HG03342 (cell line): Measurements from ENCODE around the gene TMEM205.

Experiments used
- ATAC-seq: cut with Tn5 transposase; IDR thresholded peaks from one replicate; pipeline ENCODE4 v1.9.1; 2021; ENCODE audit warnings: mild to moderate bottlenecking, moderate library complexity; ENCODE audit not compliant: unreplicated experiment

TMEM205 gene

DNA sequence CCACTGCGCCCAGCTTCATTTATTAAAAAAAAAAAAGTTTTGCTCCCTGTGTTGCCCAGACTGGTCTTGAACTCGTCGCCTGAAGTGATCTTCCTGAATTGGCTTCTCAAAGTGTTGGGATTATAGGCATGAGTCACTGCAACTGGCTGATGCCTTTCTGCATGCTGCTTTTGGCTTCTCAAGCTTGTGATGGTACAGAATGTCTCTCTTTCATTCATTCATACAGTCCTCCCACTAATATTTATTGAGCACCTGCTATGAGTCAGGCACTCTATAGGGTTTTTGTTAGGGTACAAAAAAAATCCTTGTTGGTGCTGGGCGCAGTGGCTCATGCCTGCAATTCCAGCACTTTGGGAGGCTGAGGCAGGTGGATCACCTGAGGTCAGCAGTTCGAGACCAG is 41.1 kb downstream of the TMEM205 start:
- ATAC-seq, result no peak

DNA sequence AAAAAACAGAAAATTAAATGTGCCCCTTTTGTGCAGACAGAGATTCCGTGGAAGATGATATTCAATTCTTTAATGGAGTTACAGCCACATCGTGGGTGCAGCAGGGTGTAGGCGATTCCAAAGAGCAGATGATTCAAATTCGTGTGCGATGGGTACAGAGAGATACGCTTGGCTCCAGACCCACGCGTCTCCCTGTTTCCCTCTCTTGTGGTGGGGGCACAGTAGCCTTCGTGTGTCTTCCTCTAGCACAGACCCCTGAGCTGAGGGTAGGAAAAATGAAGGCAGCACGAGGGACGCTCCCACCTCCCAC is 45.3 kb downstream of the TMEM205 start:
- ATAC-seq, result no peak

DNA sequence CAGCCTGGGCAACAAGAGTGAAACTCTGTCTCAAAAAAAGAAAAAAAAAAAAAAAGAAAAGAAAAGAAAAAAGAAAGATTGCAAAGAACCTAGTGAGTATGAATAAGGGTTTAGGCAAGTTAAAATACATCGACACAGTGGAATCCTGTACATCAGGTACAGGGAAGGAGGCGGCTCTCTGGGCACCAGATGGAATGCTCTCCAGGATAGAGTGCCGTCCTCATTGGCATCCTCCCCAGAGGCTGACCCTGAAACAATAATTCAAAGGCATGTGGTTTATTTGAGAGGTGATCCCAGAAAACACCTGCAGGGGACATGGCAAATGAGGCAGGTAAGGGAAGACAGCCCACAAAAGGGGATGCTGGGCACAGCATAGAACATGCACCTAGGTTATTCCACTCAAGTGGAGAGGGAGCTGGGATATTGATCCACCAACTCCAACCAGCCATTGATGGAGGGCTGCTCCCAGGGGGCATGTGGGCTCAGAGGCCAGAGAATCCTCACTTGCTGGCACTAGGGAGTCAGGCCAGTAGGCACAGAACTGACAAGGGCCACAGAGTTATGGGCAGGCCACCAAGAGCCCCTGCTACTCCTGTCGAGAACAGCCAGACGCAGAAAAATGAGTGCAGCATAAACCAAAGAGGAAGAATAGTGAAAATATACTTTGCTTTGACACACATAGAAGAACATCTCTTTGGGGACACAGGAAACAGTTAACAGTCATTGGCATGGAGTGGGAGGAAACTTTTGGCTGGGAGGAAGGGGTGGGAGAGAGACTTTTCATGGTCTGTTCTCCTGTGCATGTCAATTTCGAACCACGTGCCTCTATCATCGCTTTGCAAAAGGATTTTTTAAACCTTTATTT is 45.9 kb downstream of the TMEM205 start:
- ATAC-seq, result no peak

DNA sequence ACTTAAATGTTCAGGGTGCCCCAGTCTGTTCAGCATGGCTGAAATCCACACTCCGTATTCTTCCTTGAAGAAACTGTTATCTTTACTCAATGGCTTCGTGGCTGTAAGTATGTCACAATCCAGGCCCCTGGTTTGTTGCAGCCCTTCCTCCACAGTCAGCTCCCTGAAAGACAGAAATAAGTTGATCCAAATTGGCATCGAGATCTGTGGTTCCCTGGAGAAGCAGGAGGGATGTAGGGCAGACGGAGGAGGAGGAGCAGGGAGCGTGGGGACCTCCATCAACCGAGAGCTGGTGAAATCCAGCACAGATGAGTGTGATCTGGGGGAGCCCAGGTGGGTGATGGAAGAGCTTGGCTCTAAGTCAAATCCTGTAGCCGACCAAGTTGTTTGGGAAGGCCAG is 49.8 kb downstream of the TMEM205 start:
- no peak for ATAC-seq

DNA sequence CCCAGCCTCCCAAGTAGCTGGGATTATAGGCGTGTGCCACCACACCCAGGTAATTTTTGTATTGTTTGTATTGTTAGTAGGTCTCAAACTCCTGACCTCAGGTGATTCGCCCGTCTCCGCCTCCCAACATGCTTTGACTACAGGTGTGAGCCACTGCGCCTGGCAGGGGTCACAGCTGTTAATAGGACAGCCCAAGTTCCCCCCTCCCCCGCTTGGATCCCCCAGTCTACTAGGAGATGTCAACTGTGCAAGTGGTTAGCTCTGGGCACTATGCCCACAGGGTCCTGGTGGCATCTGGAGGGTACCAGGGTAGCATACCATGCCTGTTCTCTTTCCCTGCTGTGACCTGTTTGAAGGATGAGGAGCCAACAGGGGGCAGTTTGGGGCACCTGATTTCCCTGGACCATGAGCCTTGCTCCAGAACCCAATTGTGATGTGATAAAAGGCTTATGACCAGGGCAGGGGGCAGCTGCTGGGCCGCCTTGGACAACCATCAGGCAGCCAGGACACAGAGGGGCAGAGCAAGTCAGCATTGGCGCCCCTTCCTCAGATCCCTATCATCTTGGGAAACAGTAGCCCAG is 50.3 kb downstream of the TMEM205 start, which contains the start of gene TSPAN16:
TSPAN16 (plus strand) TSS at position 496 of the 581 bp plus-strand sequence. CDS start 138 bp downstream, outside the sequence.
- ATAC-seq, result no peak

DNA sequence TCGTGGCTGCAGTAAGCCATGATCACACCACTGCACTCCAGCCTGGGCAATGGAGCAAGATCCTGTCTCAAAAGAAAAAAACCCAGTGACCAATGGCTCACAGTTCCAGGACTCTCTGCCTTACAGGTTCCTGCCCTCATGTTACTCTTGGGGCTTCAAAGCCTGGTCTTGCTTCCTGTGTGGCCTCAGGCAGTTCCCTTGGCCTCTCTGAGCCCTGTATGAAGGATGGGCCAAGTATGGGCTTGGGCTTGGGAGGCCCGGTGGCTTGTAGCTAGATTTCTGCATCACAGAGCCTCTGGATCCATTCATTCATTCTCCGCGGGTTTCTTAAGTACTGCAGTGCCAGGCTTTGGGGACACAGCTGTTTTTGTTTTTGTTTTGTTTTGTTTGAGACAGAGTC is 50.9 kb downstream of the TMEM205 start:
- ATAC-seq, result no peak

DNA sequence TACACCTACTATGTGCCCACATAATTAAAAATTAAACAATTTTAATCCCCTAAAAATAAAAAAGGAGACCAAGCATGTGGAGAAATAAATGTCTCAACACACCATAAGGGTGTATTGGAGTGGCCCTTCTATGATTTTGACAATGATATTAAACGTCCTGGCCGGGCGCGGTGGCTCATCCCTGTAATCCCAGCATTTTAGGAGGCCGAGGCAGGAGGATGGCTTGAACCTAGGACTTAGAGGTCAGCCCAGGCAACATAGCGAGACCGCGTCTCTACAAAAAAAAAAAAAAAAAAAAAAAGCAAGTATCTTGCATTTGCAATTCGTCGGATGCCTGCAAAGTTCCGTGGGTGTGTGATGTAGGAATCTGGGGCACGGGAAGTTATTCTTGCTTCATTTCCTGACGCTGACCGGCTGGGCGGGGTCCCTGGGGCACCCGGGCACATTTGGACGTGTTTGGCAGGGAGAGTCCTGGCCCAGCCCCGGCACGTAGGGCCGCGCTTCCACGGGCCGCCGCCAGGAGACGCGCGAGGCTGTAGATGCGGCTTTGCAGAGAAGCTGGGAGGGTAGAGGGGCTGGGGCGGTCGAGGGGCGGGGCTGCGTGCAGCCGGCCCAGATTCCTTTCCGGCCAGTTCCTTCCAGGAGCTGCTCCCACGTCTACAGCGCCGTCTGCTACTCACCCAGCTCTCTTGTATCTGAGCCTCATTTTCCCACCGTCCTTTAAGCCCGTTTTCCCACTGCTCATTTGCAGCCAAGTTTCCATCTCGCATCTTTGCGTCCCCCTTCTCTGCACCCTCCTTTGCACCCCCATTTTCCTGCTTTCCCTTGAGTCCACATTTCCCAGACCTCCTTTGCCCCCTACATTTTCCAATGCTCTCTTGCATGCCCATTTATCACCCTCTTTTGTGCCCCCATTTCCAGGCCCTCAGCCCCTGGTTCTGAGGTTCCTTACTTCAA is 52.4 kb downstream of the TMEM205 start:
- peak; percentile 49 for ATAC-seq
